GM12878 (cell line): Measurements from ENCODE around the gene ELK3. TPM values are rescaled to one million over a fixed set of nuclear protein-coding genes. Genes with fewer than 3 reads are reported as not detected.
A peak's percentile ranks its signal among the peaks of the same experiment; 100 is the strongest.

Experiments
- ATAC-seq: fragments of 200-7000 bp; cut with Tn5 transposase; 3 replicates; pipeline ENCODE4 v1.9.1; 2020; ENCODE audit warnings: mild to moderate bottlenecking, moderate library complexity
- BruUV-seq: library from RNA; stranded (reverse); fragments of 400-500 nt; replicated peaks from 2 replicates; lab custom pipeline; 2021; lab: Mats Ljungman, UMichigan
- CTCF ChIA-PET: fragments of 300-600 bp; sonication (Branson Sonifier 250); formaldehyde crosslinking; extraction: SDS; loops from one replicate; lab custom pipeline; 2021; ENCODE audit warnings: inconsistent platforms; lab: Yijun Ruan, JAX
- POLR2A ChIA-PET: fragments of 350-600 bp; formaldehyde crosslinking; extraction: SDS; loops from one replicate; lab custom pipeline; 2021; ENCODE audit warnings: inconsistent platforms; lab: Charles Lee
- RAD21 ChIA-PET: fragments of 300-600 bp; sonication (Branson Sonifier 250); formaldehyde crosslinking; loops from one replicate; lab custom pipeline; 2023; ENCODE audit warnings: antibody characterized with exemption; ENCODE audit not compliant: unreplicated experiment; lab: Charles Lee
- SMC1A ChIA-PET: fragments of 300-600 bp; sonication (Branson Sonifier 250); formaldehyde crosslinking; loops from one replicate; lab custom pipeline; 2023; ENCODE audit not compliant: unreplicated experiment, uncharacterized antibody; lab: Charles Lee
- DNase-seq: peaks from one replicate; pipeline ENCODE4 v3.0.0-alpha.2; 2011; ENCODE audit warnings: low read depth, low spot score
- FAIRE-seq: peaks from 3 replicates; lab custom pipeline; 2011; peaks lifted over from hg19 to GRCh38; lab: Jason Lieb, UNC
- H2AFZ ChIP-seq: 2 replicates; pipeline ENCODE4 v1.6.0; 2011; ENCODE audit warnings: low read depth, low read length, control low read depth; ENCODE audit not compliant: control insufficient read depth
- H3K27ac ChIP-seq: 2 replicates; pipeline ENCODE4 v1.5.1; 2011; ENCODE audit warnings: control low read depth; ENCODE audit not compliant: control insufficient read depth, insufficient read depth
- H3K27me3 ChIP-seq, 2 experiments: replicated peaks in 1 of 2; 2 replicates each; pipeline versions ENCODE4 v1.6.0 to v1.6.1; 2011; ENCODE audit warnings: low read length in 1 of 2; ENCODE audit not compliant: control insufficient read depth in 2 of 2, insufficient read depth in 2 of 2
- H3K36me3 ChIP-seq, 2 experiments: 2 replicates each; pipeline ENCODE4 v1.5.1; 2011; ENCODE audit warnings: low read length in 1 of 2; ENCODE audit not compliant: control insufficient read depth in 2 of 2, insufficient read depth in 2 of 2
- H3K4me1 ChIP-seq: 2 replicates; pipeline ENCODE4 v1.6.1; 2011; ENCODE audit warnings: mild to moderate bottlenecking, low read length, moderate library complexity, mixed read lengths; ENCODE audit not compliant: control insufficient read depth, insufficient read depth
- H3K4me2 ChIP-seq: 2 replicates; pipeline ENCODE4 v1.6.0; 2011; ENCODE audit warnings: control low read depth; ENCODE audit not compliant: control insufficient read depth, insufficient read depth
- H3K4me3 ChIP-seq: fragments of 200-600 bp; sonication (generic); 2 replicates; pipeline ENCODE4 v1.5.1; 2016
- H3K79me2 ChIP-seq: 2 replicates; pipeline ENCODE4 v1.6.0; 2011; ENCODE audit warnings: low read length; ENCODE audit not compliant: control insufficient read depth, insufficient read depth
- H3K9ac ChIP-seq: 2 replicates; pipeline ENCODE4 v1.8.0; 2011; ENCODE audit warnings: low read length, control low read depth, mixed read lengths; ENCODE audit not compliant: control insufficient read depth, insufficient read depth
- H3K9me3 ChIP-seq: replicated peaks from 3 replicates; pipeline ENCODE4 v1.5.1; 2011; ENCODE audit warnings: mild to moderate bottlenecking, low read length; ENCODE audit not compliant: control insufficient read depth, insufficient read depth
- H4K20me1 ChIP-seq: 2 replicates; pipeline ENCODE4 v1.6.0; 2011; ENCODE audit not compliant: control insufficient read depth, insufficient read depth
- EGR1 ChIP-seq, 2 experiments: IDR thresholded peaks; 1 replicate in 1 of 2; 2 replicates in 1 of 2; pipeline ENCODE4 v1.6.1; 2011 to 2012; ENCODE audit warnings: low read depth in 2 of 2, low read length in 2 of 2, borderline replicate concordance in 1 of 2, mild to moderate bottlenecking in 1 of 2, moderate library complexity in 1 of 2
- IRF4 ChIP-seq: IDR thresholded peaks from 2 replicates; pipeline ENCODE4 v1.6.1; 2011; ENCODE audit warnings: low read depth, low read length
- POLR2AphosphoS5 ChIP-seq: IDR thresholded peaks from 2 replicates; pipeline ENCODE4 v1.6.1; 2011; ENCODE audit warnings: mild to moderate bottlenecking, low read length, inconsistent platforms
- RAD21 ChIP-seq: IDR thresholded peaks from 2 replicates; pipeline ENCODE4 v1.6.1; 2011; ENCODE audit warnings: mild to moderate bottlenecking, low read depth, low read length, moderate library complexity; ENCODE audit not compliant: insufficient read depth
- WGBS: methylation state at CpG from one replicate; pipeline ENCODE4 v1.1.6; 2016; ENCODE audit warnings: low lambda C conversion rate; ENCODE audit not compliant: insufficient replicate concordance, insufficient coverage; ENCODE audit errors: missing lambda C conversion rate; 5-methylcytosine and 5-hydroxymethylcytosine counted together
- in situ Hi-C: fragments of 300-500 bp; cut with MboI; formaldehyde crosslinking; loops from 9 replicates; pipeline ENCODE4 v1.14.3; 2018; ENCODE audit warnings: mixed read lengths
- intact Hi-C: fragments of 100-400 bp; cut with micrococcal nuclease; formaldehyde crosslinking; loops from one replicate; pipeline ENCODE4 v1.14.2; 2022; ENCODE audit not compliant: unreplicated experiment
- polyA plus RNA-seq, 11 experiments: library from polyadenylated mRNA; depleted of rRNA in 4 of 11; unstranded in 6 of 11; stranded (reverse) in 5 of 11; fragments of >200 nt; fragmentation: Nextera tagmentation in 4 of 11; fragmentation: Illumina TruSeq in 1 of 11; extraction: Ambion mirVana in 4 of 11; extraction: Trizol in 1 of 11; gene quantifications; 1 replicate in 1 of 11; 2 replicates in 10 of 11; pipeline versions ENCODE4 v1.2.1 to v1.2.3, GENCODE V29; 2011 to 2016; ENCODE audit warnings: inconsistent platforms in 2 of 11, missing spikeins in 2 of 11, low read depth in 1 of 11
- total RNA-seq, 4 experiments: library from RNA; depleted of rRNA in 3 of 4; stranded (reverse); fragments of >200 nt in 3 of 4; fragmentation: Illumina TruSeq in 1 of 4; extraction: Trizol in 1 of 4; gene quantifications; 2 replicates each; pipeline versions ENCODE4 v1.2.1 to v1.2.3, GENCODE V29; 2013 to 2021
- TF ChIP-seq, protein P1 (sequence below): IDR thresholded peaks from 2 replicates; pipeline ENCODE4 v1.6.1; 2012; ENCODE audit warnings: low read depth, low read length, improper control_type of control experiment
- TF ChIP-seq, protein P2 (sequence below): fragments of 450-650 bp; formaldehyde crosslinking; IDR thresholded peaks from 2 replicates; pipeline ENCODE4 v1.4.0; 2022; ENCODE audit warnings: mild to moderate bottlenecking, moderate library complexity

Gene ELK3
- total and polyA plus RNA-seq, 10 of the 15 experiments (the other 5 are each of a cell fraction or from before 2014, with no cell fraction given): 0.37 to 4.8 (median 0.88) TPM

DNA sequence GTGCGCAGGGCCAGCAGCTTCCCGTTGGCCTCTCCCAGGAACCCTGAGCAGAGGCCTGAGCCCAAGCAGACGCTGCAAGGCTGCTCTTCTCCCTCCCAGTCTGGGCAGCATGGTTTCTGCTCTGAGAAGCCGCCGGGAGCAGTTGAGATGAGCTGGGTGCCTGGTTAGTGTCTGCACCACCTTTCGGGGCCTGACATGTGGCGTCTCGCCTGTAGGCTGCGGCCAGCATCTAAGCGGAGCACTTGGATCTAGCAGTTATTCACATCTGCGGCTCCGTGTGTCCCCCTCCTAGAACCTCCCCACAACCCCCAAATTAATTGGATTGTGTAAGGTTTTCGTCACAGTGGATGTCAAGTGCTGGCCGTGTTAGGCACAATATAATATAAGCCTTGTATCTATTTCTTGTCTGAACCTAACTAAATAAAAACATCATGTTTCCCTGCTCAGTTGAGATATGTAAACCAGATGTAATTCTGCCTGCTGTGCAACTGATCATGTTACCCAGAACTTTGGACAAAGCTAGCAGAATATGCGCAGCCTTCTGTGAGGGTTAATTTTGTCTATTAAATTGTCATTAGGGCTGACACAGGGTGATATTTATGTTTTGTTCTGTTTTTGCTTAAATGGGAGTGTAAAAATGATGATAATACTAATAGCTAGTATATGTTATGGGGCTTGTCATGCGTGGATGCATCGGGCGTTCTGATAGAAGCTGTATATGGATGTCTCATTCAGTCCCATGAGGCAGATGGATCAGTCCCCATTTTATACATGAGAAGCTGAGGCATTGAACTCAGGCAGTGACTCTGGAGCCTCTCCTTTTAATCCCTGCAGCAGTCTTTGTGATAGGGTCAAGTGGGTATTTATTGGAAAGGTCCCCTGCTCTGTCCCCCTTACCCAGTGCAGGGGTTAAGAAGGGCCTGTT, 45.8 kb downstream of the ELK3 start:
- no peak overlapping the region for H3K27ac ChIP-seq
- TF ChIP-seq IRF4 (no peak), EGR1 (IDR thresholded peaks at IDR 0.05; ENCODE audit: borderline replicate concordance in 1 of 2, low read depth in 2 of 2, low read length in 2 of 2) (no peak), POLR2AphosphoS5 (0 out of 2 replicates have a peak, but pooled peaks have one; percentile 37)
- DNase-seq: no peak
- ChIA-PET SMC1A (interaction anchor here (1.4 kb wide), 1 partner anchor 14 kb away, joined by 3 read pairs; no protein-coding TSS in a partner anchor), POLR2A (interaction anchor here (0.6 kb wide), 1 partner anchor 352 kb away, joined by 4 read pairs; no protein-coding TSS in a partner anchor), RAD21 (no interaction called here), CTCF (interaction anchor here (0.6 to 1.4 kb wide), 2 partner anchors 25 to 159 kb away, joined by 3 to 5 read pairs; no protein-coding TSS in a partner anchor)
- H4K20me1 ChIP-seq: no peaks in the 10 kb centered on the region
- H2AFZ ChIP-seq: no peak overlapping the region
- H3K27me3 ChIP-seq: no peaks in the 10 kb centered on the region
- no peaks in the 10 kb centered on the region for H3K9me3 ChIP-seq
- H3K4me3 ChIP-seq: no peak overlapping the region
- peaks cover 0 to 2% of the 10 kb centered on the region in 2 experiments; a peak in 2 of 4 replicates for H3K36me3 ChIP-seq
- H3K4me2 ChIP-seq: no peak overlapping the region
- intact Hi-C loops (no loop called here), in situ Hi-C loops (no loop called here)
- no peaks in the 10 kb centered on the region for H3K79me2 ChIP-seq
- ATAC-seq: no peak
- H3K4me1 ChIP-seq: no peaks in the 10 kb centered on the region
- WGBS: 89% methylated on average over 18 of the region's 18 CpGs
- no TSS peak for BruUV-seq
- no peak for FAIRE-seq
- H3K9ac ChIP-seq: no peak overlapping the region

DNA sequence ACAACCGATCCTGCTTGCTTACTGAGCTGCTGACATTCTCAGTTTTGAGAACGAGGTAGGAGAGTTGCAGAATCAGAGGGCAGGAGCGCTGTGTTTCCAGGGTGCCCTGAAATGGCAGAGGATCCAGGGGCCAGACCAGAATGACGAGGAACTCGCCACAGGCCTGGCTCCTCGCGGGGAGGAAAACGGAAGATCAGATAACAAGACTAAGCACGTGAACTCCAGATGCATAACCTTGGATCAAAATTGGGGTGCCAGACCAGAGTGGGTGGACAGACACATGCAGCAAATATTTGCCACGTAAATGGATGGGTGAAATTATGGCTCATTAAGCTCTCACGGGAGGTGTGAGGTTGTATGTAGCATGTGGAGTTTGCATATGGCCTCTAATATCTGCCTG, 46.5 kb downstream of the ELK3 start:
- H3K79me2 ChIP-seq: no peaks in the 10 kb centered on the region
- no peak overlapping the region for H3K4me3 ChIP-seq
- ATAC-seq (no peak), FAIRE-seq (no peak), DNase-seq (no peak)
- no peak overlapping the region for H3K4me2 ChIP-seq
- POLR2A ChIA-PET: interaction anchor here (0.6 kb wide), 1 partner anchor 351 kb away, joined by 4 read pairs; no protein-coding TSS in a partner anchor
- H4K20me1 ChIP-seq: no peaks in the 10 kb centered on the region
- intact Hi-C loops: no loop called here
- RAD21 ChIA-PET: no interaction called here
- H3K27me3 ChIP-seq: no peaks in the 10 kb centered on the region
- CTCF ChIA-PET: interaction anchor here (1.4 kb wide), 1 partner anchor 26 kb away, joined by 5 read pairs; no protein-coding TSS in a partner anchor
- WGBS: 75% methylated on average over 11 of the region's 11 CpGs
- no peak overlapping the region for H3K27ac ChIP-seq
- TF ChIP-seq, protein P1, sequence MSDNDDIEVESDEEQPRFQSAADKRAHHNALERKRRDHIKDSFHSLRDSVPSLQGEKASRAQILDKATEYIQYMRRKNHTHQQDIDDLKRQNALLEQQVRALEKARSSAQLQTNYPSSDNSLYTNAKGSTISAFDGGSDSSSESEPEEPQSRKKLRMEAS: no peak
- TF ChIP-seq, protein P2, sequence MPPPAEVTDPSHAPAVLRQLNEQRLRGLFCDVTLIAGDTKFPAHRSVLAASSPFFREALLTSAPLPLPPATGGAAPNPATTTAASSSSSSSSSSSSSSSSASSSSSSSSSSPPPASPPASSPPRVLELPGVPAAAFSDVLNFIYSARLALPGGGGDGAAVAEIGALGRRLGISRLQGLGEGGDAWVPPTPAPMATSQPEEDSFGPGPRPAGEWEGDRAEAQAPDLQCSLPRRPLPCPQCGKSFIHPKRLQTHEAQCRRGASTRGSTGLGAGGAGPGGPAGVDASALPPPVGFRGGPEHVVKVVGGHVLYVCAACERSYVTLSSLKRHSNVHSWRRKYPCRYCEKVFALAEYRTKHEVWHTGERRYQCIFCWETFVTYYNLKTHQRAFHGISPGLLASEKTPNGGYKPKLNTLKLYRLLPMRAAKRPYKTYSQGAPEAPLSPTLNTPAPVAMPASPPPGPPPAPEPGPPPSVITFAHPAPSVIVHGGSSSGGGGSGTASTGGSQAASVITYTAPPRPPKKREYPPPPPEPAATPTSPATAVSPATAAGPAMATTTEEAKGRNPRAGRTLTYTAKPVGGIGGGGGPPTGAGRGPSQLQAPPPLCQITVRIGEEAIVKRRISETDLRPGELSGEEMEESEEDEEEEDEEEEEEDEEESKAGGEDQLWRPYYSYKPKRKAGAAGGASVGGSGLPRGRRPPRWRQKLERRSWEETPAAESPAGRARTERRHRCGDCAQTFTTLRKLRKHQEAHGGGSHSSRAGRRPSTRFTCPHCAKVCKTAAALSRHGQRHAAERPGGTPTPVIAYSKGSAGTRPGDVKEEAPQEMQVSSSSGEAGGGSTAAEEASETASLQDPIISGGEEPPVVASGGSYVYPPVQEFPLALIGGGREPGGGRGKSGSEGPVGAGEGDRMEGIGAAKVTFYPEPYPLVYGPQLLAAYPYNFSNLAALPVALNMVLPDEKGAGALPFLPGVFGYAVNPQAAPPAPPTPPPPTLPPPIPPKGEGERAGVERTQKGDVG: no peak
- no peak for TF ChIP-seq RAD21
- no TSS peak for BruUV-seq
- in situ Hi-C loops: no loop called here
- peaks cover 0 to 2% of the 10 kb centered on the region in 2 experiments; a peak in 2 of 4 replicates for H3K36me3 ChIP-seq
- no peaks in the 10 kb centered on the region for H3K4me1 ChIP-seq
- H2AFZ ChIP-seq: no peak overlapping the region
- SMC1A ChIA-PET: interaction anchor here (1.4 kb wide), 1 partner anchor 13 kb away, joined by 3 read pairs; no protein-coding TSS in a partner anchor
- H3K9me3 ChIP-seq: no peaks in the 10 kb centered on the region
- no peak overlapping the region for H3K9ac ChIP-seq
